GM19238 (cell line): ENCODE results near the gene TMTC2.

Experiments used
- DNase-seq: peaks from one replicate; pipeline ENCODE4 v3.0.0; 2011; ENCODE audit warnings: low spot score; ENCODE audit not compliant: insufficient read length

The TMTC2 gene

DNA sequence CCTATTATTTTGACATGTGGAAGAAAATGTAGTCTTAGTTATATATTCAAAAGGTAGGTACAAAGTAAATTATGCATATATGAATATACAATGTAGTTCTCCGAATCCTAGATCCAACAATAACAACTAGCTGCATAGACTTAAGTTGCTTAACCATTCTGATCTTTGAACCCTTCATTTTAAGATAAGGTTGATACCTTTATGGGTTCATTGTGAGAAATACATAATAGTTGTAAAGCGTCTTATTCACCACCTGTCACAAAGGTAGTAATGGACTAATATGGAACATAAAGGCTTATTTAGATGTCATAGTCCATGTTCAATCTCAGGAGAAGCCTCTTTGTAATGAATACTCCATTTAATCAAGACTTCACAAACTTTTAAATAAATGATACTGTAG lies 263.6 kb downstream of the TMTC2 start:
- DNase-seq, result no peak

DNA sequence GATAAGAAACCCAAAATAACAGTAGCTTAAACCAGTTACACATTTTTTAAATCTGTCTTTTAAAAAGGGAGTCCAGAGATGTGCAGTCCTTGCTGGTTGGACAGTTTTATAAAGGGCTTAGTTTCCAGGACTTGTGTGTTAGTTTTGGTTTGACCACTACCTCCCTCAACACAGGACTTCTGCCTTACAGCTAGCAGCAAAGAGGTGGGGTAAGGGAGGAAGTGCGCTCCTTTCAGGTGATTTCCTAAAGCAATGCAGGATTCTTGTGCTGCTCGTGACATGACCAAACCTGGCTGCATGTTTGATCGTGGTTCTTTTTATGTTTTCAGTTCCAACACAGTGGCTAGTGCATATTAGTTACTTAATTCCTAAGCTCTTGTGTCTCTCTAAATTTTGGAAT lies 266.2 kb downstream of the TMTC2 start:
- DNase-seq, result no peak

DNA sequence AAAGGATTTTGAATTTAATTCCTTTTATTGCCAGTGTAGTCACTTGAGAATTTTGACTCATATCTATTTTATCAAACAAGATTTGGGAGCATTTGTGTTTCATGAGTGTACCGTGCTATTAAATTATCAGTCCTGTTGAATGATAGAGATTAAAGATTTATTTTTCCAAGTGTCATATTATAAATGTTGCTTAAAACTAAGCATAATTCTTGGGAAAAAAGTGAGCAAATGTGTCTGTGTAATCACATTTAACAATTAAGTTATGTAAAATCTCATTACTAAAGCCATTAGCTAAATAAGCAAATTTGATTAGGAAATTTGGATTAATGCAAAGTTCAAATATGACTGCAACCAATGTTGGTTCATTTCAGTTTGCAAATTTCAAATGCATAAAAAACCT lies 266.7 kb downstream of the TMTC2 start:
- DNase-seq, result no peak

DNA sequence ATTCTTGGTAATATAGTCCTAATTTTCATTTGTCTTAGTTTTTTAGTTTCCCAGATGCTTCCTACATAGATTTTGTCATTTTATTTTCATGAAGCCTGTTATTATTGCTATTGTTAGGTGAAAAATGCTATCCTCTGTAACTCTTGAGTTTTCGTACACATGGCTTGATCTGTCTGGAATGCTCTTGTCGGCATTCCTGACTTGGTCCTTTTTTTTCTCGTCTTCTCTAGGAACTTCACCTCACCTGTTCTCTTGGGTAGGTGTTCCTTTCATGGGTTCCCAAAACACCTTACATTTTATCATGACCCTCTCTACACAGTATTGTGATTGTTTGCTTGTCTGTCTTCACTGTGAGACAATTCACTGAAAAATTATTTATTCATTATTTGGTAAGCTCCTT lies 267.4 kb downstream of the TMTC2 start:
- DNase-seq, result no peak

DNA sequence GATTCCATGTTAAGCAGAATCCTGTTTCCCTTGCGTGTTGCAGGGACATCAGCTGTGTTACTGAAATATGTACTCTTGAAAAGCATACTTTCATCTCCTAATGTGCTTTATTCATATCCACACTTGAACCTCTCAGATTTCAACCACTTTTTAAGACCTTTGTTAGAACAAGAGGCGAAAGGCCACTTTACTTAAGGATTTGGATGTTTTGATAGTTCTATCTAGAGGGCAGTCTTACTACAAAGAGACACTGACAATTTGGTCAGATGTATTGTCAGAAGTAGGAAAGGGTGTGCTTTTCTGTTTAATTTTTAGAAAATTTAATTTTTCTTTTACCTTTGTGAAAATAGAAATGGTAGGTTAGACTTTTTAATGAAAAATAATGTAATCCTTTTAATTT lies 267.9 kb downstream of the TMTC2 start:
- DNase-seq, result no peak

DNA sequence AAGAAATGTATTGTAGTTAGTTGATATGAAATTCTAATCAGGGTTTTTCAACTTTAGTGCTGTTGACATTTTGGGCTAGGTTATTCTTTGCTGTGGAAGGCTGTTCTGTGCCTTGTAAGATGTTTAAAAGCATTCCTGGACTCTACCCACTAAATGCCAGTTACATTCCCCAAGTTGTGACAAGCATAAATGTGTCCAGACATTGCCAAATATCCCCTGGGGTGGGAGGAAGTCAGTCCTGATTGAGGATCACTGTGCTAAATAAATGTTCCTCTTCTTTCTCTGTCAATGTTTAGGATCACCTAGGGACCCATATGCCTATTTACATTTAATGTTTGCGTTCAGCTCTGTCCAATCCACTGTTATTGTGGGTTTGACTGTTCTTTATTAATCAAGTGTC lies 268.3 kb downstream of the TMTC2 start:
- DNase-seq, result no peak

DNA sequence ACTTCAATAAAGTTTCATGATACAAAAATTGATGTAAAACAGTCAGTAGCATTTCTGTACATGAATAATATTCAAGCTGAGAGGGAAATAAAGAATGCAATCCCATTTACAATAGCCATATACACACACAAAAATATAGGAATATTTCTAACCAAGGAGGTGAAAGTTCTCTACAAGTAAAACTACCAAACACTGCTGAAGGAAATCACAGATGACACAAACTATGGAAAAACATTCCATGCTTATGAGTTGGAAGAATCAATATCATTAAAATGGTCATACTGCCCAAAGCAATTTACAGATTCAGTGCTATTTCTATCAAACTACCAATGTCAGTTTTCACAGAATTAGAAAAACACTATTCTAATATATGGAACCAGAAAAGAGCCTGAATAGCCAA lies 272.3 kb downstream of the TMTC2 start:
- no peak for DNase-seq

DNA sequence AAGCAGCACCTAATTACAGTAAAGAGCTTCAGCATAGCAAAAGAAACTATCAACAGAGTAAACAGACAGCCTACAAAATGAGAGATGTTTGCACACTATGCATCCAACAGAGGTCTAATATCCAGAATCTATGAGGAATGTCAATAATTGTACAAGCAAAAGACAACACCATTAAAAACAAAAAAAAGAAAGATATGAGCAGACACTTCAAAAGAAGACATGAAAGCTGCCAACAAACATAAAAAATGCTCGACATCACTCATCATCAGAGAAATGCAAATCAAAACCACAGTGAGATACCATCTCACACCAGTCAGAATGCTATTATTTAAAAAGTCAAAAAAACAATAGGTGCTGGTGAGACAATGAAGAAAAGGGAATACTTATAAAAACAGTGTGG lies 273.1 kb downstream of the TMTC2 start:
- no peak for DNase-seq

DNA sequence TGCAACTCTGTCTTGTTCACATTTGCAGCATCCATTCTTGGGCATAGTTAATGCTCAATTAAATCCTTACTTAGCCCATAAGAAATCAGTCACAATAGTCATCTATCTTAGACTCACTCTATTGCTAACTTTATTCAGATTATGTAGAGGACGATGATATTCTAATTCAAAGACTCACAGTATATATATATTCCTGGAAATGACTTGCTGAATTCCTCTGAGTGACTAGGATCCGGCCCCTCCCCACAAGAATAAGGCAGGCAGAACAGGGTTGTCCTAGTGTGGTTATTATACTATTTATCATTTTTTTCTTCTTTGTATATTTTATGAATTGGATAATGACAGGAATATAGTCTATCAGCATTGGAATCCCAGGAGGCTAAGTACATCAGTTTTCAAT lies 275.1 kb downstream of the TMTC2 start:
- DNase-seq, result no peak

DNA sequence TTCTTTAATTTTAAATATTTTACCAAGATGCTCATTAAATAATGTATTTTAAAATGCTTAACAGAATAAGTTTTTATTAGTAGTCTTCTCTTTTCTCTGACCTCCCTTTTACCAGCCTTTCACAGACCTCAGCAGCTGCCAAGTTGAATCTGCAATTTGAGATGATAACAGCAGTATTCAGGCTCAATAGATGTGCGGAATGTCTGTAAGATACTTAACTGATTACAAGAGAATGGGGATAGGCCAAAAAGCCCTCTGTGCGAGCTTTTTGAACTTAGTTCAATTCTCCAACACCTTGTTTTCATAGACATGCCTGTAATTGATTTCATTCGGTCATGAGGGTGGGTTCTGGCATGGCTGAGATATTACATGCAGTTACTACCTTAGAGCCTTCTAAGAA lies 277.2 kb downstream of the TMTC2 start:
- DNase-seq, result no peak

DNA sequence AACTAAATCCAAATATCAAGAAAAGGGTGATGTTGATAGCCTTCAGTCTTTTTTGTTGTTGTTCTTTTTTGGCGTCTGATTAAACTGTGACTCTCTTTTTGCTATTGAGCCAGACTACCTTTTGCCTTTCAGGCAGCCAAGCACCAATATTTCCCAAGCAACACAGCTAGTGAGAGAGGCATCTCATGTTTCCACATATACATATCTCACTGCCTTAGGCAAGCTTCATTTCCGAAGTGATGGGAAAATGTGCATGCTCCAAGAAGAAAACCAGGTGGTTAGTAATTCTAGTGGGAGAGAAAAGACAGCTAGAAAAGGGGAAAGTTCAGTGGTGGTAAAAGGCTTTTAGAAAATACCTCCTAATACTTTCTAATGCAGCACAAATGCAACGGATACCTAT lies 277.7 kb downstream of the TMTC2 start:
- no peak for DNase-seq

DNA sequence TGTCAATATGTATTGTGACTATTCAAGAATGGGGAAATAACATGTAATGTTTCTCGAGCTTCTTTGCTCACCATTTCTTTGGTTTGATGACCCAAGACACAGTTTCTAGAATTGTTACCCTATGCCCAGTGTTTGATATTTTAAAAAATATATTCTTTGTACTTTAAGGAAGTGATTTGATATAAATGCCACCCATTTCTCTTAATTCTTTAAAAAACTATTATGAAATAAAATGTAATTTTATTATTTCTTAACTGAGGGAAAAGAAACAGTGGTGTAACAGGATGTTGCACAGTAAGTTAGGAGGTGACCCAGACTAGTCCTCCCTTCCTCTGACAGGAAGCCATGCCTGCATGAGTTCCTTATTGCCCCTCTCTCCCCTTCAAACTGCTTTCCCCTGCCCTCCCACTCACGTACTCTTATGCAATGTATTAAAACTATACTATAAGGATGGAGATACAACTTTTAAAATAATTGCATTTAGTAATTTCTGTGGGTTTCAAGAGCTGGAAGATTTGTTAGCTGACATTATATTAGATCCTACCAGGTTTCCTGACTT lies 279.4 kb downstream of the TMTC2 start:
- DNase-seq, result no peak

DNA sequence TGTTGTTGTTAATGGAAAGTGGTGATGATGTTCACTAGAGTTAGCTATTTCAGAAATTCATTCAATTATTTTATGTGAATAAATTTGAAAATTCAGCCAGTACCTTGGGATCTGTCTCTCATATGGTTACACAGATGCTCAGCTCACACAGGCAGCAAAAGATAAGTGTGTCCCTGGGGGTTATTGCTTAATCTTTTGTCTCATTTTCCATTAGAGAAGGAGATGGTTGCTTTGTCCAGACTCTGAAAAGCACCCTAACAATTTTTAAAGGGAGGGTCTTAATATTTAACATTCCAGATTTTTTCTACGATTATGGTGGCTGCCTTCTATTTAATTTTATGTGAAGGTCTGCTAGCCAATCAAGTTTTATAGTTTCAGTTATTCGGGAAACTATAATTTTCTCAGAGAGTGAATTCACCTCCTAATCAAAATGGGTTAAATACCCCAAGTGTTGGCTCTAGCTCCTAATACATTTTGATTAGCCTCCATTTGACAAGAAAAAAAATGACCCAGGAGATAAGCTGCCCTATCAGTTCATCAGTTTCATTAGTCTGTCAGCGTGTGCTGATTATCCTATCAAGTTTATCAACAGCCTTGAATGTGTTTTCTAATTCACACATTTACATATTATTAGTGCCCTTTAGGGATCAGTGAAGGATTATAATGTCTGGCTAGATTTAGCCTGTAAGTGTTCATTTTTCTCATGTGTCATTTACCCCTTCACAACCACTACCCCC lies 282.1 kb downstream of the TMTC2 start:
- DNase-seq, result no peak

DNA sequence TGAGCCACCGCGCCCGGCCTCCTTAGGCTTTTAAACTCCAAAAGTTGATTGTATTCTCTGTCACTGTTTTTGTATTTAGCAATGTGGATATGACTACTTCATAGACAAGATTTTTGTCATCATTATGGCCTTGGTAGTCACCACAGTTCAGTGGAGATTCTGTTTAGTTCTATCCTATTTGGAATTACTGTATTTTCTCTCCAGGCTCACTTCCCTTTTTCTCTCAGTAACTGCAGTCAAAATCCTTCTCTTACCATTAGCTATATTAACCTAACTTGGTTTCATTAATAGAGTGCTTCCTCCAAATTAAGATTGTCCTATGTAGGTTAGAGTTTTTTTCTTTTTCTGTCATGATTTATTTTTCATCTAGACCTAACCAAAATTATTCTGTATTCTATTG lies 283.9 kb downstream of the TMTC2 start:
- no peak for DNase-seq

DNA sequence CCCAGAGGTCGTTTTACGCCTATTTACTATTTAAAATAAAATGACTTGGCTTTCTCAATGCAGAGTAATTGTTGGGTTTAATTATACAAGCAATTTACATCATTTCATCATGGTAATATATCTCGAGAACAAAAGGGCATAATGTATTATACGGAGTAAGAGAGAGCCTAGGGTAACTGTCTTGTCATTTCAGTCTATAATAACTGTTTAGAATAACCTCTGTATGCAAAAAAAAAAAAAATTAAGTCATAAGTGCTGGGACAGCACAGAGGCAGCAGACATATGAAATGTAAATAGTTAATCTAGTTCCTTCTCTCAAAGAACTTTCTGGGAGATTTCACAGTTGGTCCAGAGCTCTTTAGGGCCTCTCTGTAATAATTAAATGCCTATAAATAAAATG lies 284.9 kb downstream of the TMTC2 start:
- DNase-seq, result no peak

DNA sequence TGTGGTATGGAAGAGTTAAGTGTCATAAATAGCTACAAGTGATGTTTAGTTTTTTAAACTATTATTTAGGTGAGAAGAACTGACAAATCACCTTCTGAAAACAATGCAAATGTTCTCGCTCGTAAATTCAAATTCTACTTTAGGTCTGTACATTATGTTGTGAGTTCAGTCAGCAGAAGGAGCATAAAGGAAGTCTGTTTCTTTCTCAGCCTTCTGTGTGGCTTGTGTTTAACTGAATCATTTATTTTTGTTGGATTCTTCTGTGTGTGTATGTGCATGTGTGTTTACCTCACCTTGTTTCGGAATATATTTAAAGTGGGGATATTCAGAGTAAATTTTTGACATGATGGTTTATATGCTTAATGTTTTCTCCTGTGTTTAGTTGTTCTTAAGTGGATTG lies 285.9 kb downstream of the TMTC2 start:
- no peak for DNase-seq

DNA sequence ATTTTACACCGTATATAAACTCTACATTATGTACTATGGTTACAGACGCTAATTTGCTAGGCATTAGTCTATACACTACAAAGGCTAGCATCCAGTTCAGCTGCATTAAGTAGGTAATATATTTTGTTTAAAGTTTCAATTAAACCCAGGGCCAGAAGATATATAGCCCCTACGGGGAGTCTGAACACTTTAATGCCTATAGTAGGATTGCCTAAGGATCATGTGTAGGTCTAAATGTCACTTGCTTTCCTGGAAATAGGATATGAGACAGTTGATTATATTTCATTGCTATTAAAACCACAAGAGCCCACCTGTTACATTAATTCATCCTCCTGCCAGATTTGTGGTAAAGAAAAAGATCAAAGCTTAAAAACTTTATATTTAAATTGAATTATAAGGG lies 286.9 kb downstream of the TMTC2 start:
- no peak for DNase-seq

DNA sequence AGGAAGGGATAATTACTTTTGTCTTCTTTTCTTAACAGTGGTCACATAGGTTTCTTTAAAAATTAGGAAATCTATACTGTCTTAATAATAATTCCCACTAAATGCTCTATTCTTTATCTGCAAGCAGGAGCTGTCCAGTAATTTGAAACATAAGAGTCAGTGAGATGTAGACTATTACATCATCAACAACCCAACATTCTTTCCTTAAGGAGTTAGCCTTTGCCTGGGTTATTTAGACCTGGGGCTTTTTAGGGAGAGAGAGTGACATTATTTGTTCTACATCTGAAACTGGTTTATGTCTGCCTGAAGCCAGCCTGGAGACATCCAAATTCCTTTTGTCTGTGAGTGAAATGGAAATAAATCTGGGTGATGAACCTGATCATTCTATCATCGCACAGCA lies 294.4 kb downstream of the TMTC2 start:
- no peak for DNase-seq

DNA sequence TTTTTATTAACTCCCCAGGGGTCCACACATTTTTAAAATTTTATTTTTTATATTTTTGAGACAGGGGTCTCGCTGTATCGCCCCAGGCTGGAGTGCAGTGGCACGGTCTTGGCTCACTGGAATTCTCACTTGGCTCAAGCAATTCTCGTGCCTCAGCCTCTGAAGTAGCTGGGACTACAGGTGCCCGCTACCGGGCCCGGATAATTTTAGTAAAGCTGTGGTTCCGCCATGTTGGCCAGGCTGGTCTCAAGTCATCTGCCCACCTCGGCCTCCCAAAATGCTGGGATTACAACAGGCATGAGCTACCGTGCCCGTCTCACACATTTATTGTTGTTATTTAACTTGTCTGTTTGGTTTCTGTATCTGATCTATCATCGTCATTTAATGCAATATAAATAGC lies 307.4 kb downstream of the TMTC2 start:
- no peak for DNase-seq

DNA sequence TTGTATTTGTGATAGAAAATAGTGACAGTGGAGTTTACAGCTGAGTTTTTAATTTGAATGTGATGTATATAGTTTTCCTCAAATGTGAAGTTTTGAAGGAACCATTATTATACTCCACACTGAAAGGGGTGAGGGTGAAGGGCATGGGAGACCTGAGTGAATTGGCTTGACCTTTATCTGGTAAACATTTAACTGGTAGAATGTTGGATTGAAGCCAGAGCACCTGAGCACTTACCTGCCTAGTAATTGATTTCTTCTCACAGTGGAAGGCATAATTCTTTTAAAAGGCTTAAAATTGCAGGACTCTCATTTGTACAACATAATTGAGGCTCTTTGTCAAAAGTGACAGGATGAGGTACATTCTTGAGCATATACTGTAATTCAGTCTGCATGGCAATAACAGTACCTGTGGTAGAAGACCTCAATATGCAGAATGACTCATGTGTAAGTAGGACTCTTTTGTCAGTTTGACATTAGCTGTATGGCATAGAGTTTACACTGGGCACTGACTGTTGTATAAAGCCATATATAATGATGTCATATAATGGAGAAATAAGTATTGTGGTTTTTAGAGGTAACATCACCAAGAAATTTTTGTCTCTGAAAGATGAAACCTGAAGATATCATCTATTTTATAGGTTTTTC lies 309.6 kb downstream of the TMTC2 start:
- DNase-seq, result no peak

DNA sequence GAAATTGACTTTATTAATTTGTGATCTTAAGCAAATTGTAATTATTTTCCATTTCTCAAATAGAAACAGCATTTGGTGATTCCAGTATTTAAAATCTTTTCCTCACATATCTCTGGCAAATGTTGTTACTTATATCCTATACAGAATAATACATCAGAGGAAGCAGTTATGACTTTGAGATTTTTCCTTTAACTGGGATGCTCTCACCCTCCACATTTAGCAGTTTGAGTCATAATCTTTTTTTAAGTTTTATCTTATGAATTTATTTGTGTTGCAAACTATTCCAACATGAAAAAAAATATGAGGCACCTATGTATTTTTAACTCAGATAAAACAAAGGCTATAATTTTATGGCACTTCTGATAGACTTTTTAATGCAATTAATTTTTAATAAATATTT lies 311.8 kb downstream of the TMTC2 start:
- DNase-seq, result no peak

DNA sequence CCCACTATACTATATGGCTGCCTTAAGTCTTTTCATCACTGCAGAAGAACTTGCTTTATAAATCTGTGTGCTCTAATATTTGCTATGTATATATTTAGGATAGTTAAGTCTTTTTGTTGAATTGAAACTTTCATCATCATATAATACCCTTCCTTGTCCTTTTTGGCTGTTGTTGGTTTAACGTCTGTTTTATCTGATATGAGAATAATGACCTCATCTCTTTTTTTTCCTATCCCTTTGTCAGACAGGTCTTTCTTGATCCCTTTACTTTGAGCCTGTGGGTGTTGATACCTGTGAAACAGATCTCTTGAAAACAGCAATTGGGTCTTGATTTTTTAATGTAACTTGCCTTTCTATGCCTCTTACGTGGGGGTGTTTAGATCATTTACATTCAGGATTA lies 316.3 kb downstream of the TMTC2 start:
- DNase-seq, result no peak

DNA sequence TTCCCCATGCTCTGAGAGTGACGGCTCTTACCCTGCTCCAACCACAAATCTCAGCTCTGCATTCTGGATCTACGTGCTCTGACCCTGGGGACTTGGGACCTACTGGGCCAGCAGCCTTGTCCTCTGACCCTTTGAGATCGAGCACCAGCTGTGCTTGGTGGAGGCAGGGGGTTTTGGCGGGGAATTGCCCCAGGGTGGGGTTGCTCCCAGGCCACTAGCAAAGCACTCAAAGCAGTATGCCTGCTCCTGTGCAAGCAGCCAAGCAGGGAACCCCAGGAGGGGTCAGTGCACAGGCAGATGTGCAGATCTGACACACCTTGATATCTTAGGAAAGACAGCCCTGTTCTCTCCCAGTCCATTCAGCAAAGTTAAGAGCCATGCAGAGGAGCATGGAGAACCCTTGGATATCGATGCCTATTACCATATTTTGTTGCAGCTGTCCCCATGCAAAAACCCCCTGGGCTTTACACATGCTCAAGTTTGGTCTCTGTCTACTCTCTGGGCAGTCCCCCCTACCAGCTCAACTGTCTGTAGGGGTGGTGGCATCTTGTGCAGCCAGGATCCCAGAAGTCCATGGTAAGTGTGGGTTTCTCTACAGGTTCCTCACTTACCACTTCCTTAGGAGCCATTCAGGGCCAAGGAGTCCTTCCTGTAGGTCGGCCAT lies 319.0 kb downstream of the TMTC2 start:
- DNase-seq, result no peak
